CD4-positive, alpha-beta memory T cell (primary cell): ENCODE results near the gene FAM47E. TPM values are rescaled to one million over a fixed set of nuclear protein-coding genes. Genes with fewer than 3 reads are reported as not detected.
"Not testable (repeated sequence)": the region's sequence is repeated elsewhere in the genome, so short reads cannot be mapped to it uniquely, and the experiment has no call there.

Experiments used
- CTCF ChIA-PET: fragments of 350-600 bp; sonication (Branson Sonifier 250); formaldehyde crosslinking; loops from one replicate; lab custom pipeline; 2021; ENCODE audit warnings: inconsistent platforms; ENCODE audit not compliant: partially characterized antibody; lab: Charles Lee
- POLR2A ChIA-PET: fragments of 350-600 bp; sonication (Branson Sonifier 250); formaldehyde crosslinking; loops from one replicate; lab custom pipeline; 2021; ENCODE audit not compliant: partially characterized antibody; lab: Charles Lee
- DNase-seq, 5 donors: peaks; one replicate each; pipeline versions ENCODE4 v3.0.0 to v3.0.0-alpha.2; 2020 to 2022; ENCODE audit warnings: mixed read lengths in 1 of 5
- H3K27ac ChIP-seq: one replicate; pipeline ENCODE4 v1.7.0; 2013; ENCODE audit warnings: low read depth, low read length
- H3K27me3 ChIP-seq: 2 replicates; pipeline ENCODE4 v1.7.0; 2013; ENCODE audit warnings: mild to moderate bottlenecking, low read length, moderate library complexity; ENCODE audit not compliant: insufficient read depth
- H3K36me3 ChIP-seq: 2 replicates; pipeline ENCODE4 v1.7.0; 2013; ENCODE audit warnings: mild to moderate bottlenecking, low read length, moderate library complexity; ENCODE audit not compliant: insufficient read depth
- H3K4me1 ChIP-seq: 2 replicates; pipeline ENCODE4 v1.7.0; 2013; ENCODE audit warnings: mild to moderate bottlenecking, low read length, moderate library complexity; ENCODE audit not compliant: insufficient read depth
- H3K4me3 ChIP-seq, 2 donors: one replicate each; pipeline ENCODE4 v1.7.0; 2013; ENCODE audit warnings: low read length in 2 of 2, mild to moderate bottlenecking in 1 of 2
- H3K9me3 ChIP-seq, 2 donors: one replicate each; pipeline ENCODE4 v1.7.0; 2013; ENCODE audit warnings: low read length in 2 of 2, control low read depth in 1 of 2; ENCODE audit not compliant: control insufficient read depth in 1 of 2
- H3K27ac Mint-ChIP-seq, 7 donors: one replicate each; pipeline ENCODE4 v1.8.0; 2020 to 2021; ENCODE audit warnings: mixed read lengths in 7 of 7, mild to moderate bottlenecking in 6 of 7, inconsistent platforms in 3 of 7, moderate library complexity in 3 of 7
- H3K27me3 Mint-ChIP-seq, 2 donors: one replicate each; pipeline ENCODE4 v1.8.0; 2020 to 2021; ENCODE audit warnings: mixed read lengths in 2 of 2
- H3K36me3 Mint-ChIP-seq, 2 donors: one replicate each; pipeline ENCODE4 v1.8.0; 2020 to 2021; ENCODE audit warnings: mixed read lengths in 2 of 2, inconsistent platforms in 1 of 2, mild to moderate bottlenecking in 1 of 2
- H3K4me1 Mint-ChIP-seq, 4 donors: one replicate each; pipeline ENCODE4 v1.8.0; 2020 to 2021; ENCODE audit warnings: mixed read lengths in 4 of 4, mild to moderate bottlenecking in 1 of 4
- H3K4me3 Mint-ChIP-seq, 8 donors: one replicate each; pipeline ENCODE4 v1.8.0; 2020 to 2021; ENCODE audit warnings: mixed read lengths in 8 of 8, mild to moderate bottlenecking in 7 of 8, moderate library complexity in 6 of 8, inconsistent platforms in 3 of 8
- H3K9me3 Mint-ChIP-seq, 8 donors: one replicate each; pipeline ENCODE4 v1.8.0; 2020 to 2021; ENCODE audit warnings: mixed read lengths in 8 of 8, mild to moderate bottlenecking in 5 of 8, inconsistent platforms in 3 of 8, moderate library complexity in 1 of 8
- intact Hi-C: fragments of 100-400 bp; cut with micrococcal nuclease; formaldehyde crosslinking; loops from one replicate; pipeline ENCODE4 v1.15.1; 2023
- polyA plus RNA-seq, 2 donors: library from polyadenylated mRNA; unstranded; fragments of 300-500 nt; fragmentation: Illumina TruSeq; gene quantifications; one replicate each; pipeline ENCODE4 v1.2.3, GENCODE V29; 2021
- total RNA-seq, 2 experiments: library from RNA; stranded (reverse); gene quantifications; one replicate each; pipeline ENCODE4 v1.2.3, GENCODE V29; 2021

The FAM47E gene
- total and polyA plus RNA-seq, 4 experiments from 2014 or later = 0.18 to 0.64 TPM; not detected in 2

DNA sequence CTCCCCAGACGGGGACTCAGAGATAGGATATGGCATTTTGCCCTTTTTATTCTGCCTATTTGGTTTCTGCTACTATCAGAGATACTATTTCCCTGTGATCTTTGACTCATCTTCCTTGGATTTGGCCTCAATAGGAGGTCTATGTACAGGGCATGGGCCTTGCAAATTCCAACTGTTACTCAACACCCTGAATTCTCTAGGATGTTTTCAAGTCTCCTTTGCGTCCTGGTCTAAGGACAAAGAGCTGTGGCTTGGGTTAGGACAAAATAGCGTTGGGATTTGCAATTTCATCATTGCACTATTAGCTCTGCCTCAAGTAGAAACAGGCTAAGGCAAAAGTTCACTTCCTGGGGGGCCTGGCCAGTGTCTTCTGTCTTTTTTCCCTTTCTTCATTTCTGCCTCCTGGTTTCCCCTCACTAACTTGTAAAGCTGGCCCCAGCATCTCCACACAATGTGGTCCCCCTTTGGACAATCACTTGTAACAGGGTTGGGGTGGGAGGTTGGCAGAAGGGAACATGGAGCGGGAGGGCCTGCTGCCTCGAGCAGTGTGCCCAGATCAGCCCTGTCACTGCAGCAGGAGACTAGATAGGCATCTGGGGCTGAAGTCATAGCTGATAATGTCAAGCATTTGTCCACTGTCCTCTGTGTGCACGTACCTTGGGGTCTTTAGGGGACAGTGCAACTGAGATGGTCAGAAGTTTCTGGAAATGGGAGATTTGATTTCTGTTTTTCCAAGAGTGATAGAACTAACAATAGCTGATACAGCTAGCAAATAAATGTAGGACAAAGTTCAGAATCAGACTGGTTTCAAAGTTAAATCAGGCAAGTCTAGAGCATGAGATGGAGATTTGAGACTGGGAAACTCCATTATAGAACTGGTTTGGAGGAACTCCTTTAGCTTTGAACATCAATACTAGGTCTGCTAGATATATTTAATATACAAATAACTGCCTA, 29.2 kb downstream of the FAM47E start:
- Histone ChIP-seq H3K27ac (no peak overlapping the region), H3K4me1 (no peaks in the 10 kb centered on the region), H3K9me3 (no peaks in the 10 kb centered on the region), H3K36me3 (no peaks in the 10 kb centered on the region), H3K4me3 (no peak overlapping the region), H3K27me3 (no peaks in the 10 kb centered on the region)
- DNase-seq = no peak
- Mint-ChIP-seq H3K9me3 (peaks cover 0 to under 1% (median 0%) of the 10 kb centered on the region in 8 donors), H3K36me3 (no peaks in the 10 kb centered on the region), H3K27me3 (peaks cover 3 to 5% of the 10 kb centered on the region in 2 donors), H3K4me1 (peaks cover 0 to 4% (median under 1%) of the 10 kb centered on the region in 4 donors), H3K4me3 (no peak overlapping the region), H3K27ac (no peak overlapping the region)
- POLR2A ChIA-PET = no interaction called here
- intact Hi-C loops = no loop called here
- CTCF ChIA-PET = interaction anchor here (1.0 to 1.4 kb wide), 3 partner anchors 11 to 97 kb away, joined by 3 to 4 read pairs (median 4); no protein-coding TSS in a partner anchor

DNA sequence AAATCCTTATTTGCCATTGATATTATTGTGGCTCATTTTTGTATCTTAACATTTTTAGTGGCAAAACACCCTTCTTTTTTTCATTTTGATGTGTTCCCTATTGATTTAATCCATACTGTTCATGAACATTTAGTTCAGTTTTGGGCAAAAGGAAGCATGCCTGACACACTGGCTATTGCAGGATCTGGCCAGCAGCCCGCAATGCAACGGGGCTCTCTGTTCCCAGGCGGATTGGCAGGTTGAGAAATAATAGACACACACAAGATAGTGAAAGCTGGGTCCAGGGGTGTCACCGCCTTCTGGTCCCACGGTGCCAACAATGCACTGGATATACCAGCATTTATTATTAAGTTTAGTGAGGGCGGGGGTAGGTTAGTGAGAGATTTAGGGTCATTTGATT, 30.1 kb downstream of the FAM47E start:
- H3K9me3 ChIP-seq, H3K27me3 Mint-ChIP-seq, H3K9me3 Mint-ChIP-seq, H3K27ac Mint-ChIP-seq, DNase-seq, H3K27me3 ChIP-seq, intact Hi-C loops, H3K36me3 ChIP-seq, H3K36me3 Mint-ChIP-seq, H3K27ac ChIP-seq, H3K4me3 Mint-ChIP-seq, POLR2A ChIA-PET, H3K4me1 Mint-ChIP-seq, H3K4me1 ChIP-seq, H3K4me3 ChIP-seq: not testable (repeated sequence)
- CTCF ChIA-PET = interaction anchor here (1.1 kb wide), 1 partner anchor 31 kb away, joined by 3 read pairs; no protein-coding TSS in a partner anchor

GRCh38 chr4:76282941-76283689, 31.6 kb downstream of the FAM47E start:
- no peaks in the 10 kb centered on the region for H3K9me3 ChIP-seq
- H3K4me1 ChIP-seq = no peaks in the 10 kb centered on the region
- ChIA-PET CTCF (no interaction called here), POLR2A (no interaction called here)
- H3K27ac ChIP-seq = no peak overlapping the region
- Mint-ChIP-seq H3K4me1 (peaks cover 0 to 4% (median under 1%) of the 10 kb centered on the region in 4 donors), H3K4me3 (no peak overlapping the region), H3K36me3 (no peaks in the 10 kb centered on the region), H3K27ac (no peak overlapping the region), H3K9me3 (peaks cover 0 to 17% (median 1%) of the 10 kb centered on the region in 8 donors), H3K27me3 (peaks cover 0 to 4% of the 10 kb centered on the region in 2 donors)
- no peak for DNase-seq
- no peaks in the 10 kb centered on the region for H3K27me3 ChIP-seq
- no peaks in the 10 kb centered on the region for H3K36me3 ChIP-seq
- intact Hi-C loops = no loop called here
- no peak overlapping the region for H3K4me3 ChIP-seq

- no peaks in the 10 kb centered on the region for H3K36me3 ChIP-seq
- POLR2A ChIA-PET = no interaction called here
- no peaks in the 10 kb centered on the region for H3K9me3 ChIP-seq
- no peak overlapping the region for H3K27ac ChIP-seq
- H3K4me1 Mint-ChIP-seq = peaks cover 0 to 4% (median under 1%) of the 10 kb centered on the region in 4 donors
- no peak for DNase-seq
- no peak overlapping the region for H3K4me3 Mint-ChIP-seq
- H3K36me3 Mint-ChIP-seq = no peaks in the 10 kb centered on the region
- H3K27me3 ChIP-seq = no peaks in the 10 kb centered on the region
- peaks cover 0 to 17% (median 1%) of the 10 kb centered on the region in 8 donors for H3K9me3 Mint-ChIP-seq
- no peaks in the 10 kb centered on the region for H3K4me1 ChIP-seq
- H3K4me3 ChIP-seq = no peak overlapping the region
- peaks cover 0 to 3% of the 10 kb centered on the region in 2 donors for H3K27me3 Mint-ChIP-seq
- H3K27ac Mint-ChIP-seq = no peak overlapping the region
- intact Hi-C loops = no loop called here
- CTCF ChIA-PET = no interaction called here
These were observed 32.4 kb downstream of the FAM47E start for GRCh38 chr4:76283900-76284299.

DNA sequence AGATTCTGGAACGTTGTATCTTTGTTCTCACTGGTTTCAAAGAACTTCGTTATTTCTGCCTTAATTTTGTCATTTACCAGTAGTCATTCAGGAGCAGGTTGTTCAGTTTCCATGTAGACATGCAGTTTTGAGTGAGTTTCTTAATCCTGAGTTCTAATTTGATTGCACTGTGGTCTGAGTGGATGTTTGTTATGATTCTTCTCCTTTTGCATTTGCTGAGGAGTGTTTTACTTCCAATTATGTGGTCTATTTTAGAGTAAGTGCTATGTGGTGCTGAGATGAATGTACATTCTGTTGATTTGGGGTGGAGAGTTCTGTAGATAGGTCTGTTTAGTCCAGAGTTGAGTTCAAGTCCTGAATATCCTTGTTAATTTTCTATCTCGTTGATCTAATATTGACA, 36.3 kb downstream of the FAM47E start:
- H3K4me3 ChIP-seq, H3K36me3 ChIP-seq, H3K27me3 ChIP-seq, H3K4me1 Mint-ChIP-seq, H3K4me3 Mint-ChIP-seq, H3K27me3 Mint-ChIP-seq, H3K27ac Mint-ChIP-seq, CTCF ChIA-PET, POLR2A ChIA-PET, intact Hi-C loops, H3K36me3 Mint-ChIP-seq, DNase-seq, H3K9me3 ChIP-seq, H3K4me1 ChIP-seq, H3K27ac ChIP-seq: not testable (repeated sequence)
- H3K9me3 Mint-ChIP-seq = peaks cover 0 to 21% (median 1%) of the 10 kb centered on the region in 8 donors

GRCh38 chr4:76292730-76293129, 41.2 kb downstream of the FAM47E start:
- Mint-ChIP-seq H3K4me1 (no peaks in the 10 kb centered on the region), H3K36me3 (peaks cover 11 to 22% of the 10 kb centered on the region in 2 donors), H3K4me3 (no peak overlapping the region), H3K27ac (no peak overlapping the region), H3K9me3 (peaks cover 4 to 24% (median 17%) of the 10 kb centered on the region in 8 donors), H3K27me3 (peaks cover 4 to 8% of the 10 kb centered on the region in 2 donors)
- no peak for DNase-seq
- Histone ChIP-seq H3K27ac (no peak overlapping the region), H3K27me3 (no peaks in the 10 kb centered on the region), H3K9me3 (no peaks in the 10 kb centered on the region), H3K36me3 (no peaks in the 10 kb centered on the region), H3K4me1 (no peaks in the 10 kb centered on the region), H3K4me3 (no peak overlapping the region)
- POLR2A ChIA-PET = no interaction called here
- intact Hi-C loops = no loop called here
- CTCF ChIA-PET = no interaction called here

- ChIA-PET CTCF (interaction anchor here (1.1 to 1.2 kb wide), 2 partner anchors 15 to 84 kb away, joined by 3 read pairs; no protein-coding TSS in a partner anchor), POLR2A (no interaction called here)
- no peaks in the 10 kb centered on the region for H3K4me1 ChIP-seq
- no peaks in the 10 kb centered on the region for H3K9me3 ChIP-seq
- Mint-ChIP-seq H3K27ac (no peak overlapping the region), H3K36me3 (peaks cover 11 to 30% of the 10 kb centered on the region in 2 donors), H3K4me3 (no peak overlapping the region), H3K27me3 (peaks cover 4 to 5% of the 10 kb centered on the region in 2 donors), H3K4me1 (no peaks in the 10 kb centered on the region), H3K9me3 (peaks cover 4 to 34% (median 23%) of the 10 kb centered on the region in 8 donors)
- no peak overlapping the region for H3K4me3 ChIP-seq
- no peaks in the 10 kb centered on the region for H3K36me3 ChIP-seq
- no peaks in the 10 kb centered on the region for H3K27me3 ChIP-seq
- DNase-seq = no peak
- intact Hi-C loops = no loop called here
- no peak overlapping the region for H3K27ac ChIP-seq
These were observed 42.3 kb downstream of the FAM47E start for GRCh38 chr4:76293772-76294171.
